K562 (cell line): ENCODE measurements around the gene CORT. TPM values are rescaled to one million over a fixed set of nuclear protein-coding genes. Genes with fewer than 3 reads are reported as not detected.
"Not testable (repeated sequence)": the region's sequence is repeated elsewhere in the genome, so short reads cannot be mapped to it uniquely, and the experiment has no call there.

Experiments
- ATAC-seq: fragments of 200-7000 bp; cut with Tn5 transposase; 3 replicates; pipeline ENCODE4 v1.9.1; 2020; ENCODE audit warnings: moderate library complexity
- BruUV-seq: library from RNA; stranded (reverse); fragments of 400-500 nt; replicated peaks from 2 replicates; lab custom pipeline; 2021; lab: Mats Ljungman, UMichigan
- CTCF ChIA-PET: fragments of 300-600 bp; formaldehyde crosslinking; extraction: SDS; loops from one replicate; lab custom pipeline; 2021; ENCODE audit warnings: low intra/inter-chr PET ratio; lab: Yijun Ruan, JAX
- POLR2A ChIA-PET: fragments of 300-600, 350-650 bp; sonication (Branson Sonifier 250); formaldehyde crosslinking; extraction: SDS; loops from one replicate; lab custom pipeline; 2021; ENCODE audit warnings: antibody characterized with exemption, inconsistent platforms; lab: Yijun Ruan, JAX
- DNase-seq, 4 experiments: peaks; one replicate each; pipeline versions ENCODE4 v3.0.0 to v3.0.0-alpha.2; 2011 to 2018; ENCODE audit warnings: low spot score in 3 of 4, mixed read lengths in 3 of 4; ENCODE audit errors: extremely low read depth in 1 of 4
- FAIRE-seq: peaks from 2 replicates; lab custom pipeline; 2011; peaks lifted over from hg19 to GRCh38; lab: Jason Lieb, UNC
- H2AFZ ChIP-seq: 2 replicates; pipeline ENCODE4 v1.6.0; 2011; ENCODE audit warnings: low read depth, low read length, control low read depth, inconsistent platforms
- H3K27ac ChIP-seq: fragments of 200-600 bp; 3 replicates; pipeline ENCODE4 v1.8.0; 2011; ENCODE audit warnings: low read depth, mild to moderate bottlenecking, control low read depth, inconsistent platforms, low read length, moderate library complexity, mixed read lengths; ENCODE audit errors: extremely low read depth
- H3K27me3 ChIP-seq, 2 experiments: fragments of 300-600 bp in 1 of 2; 2 replicates in 1 of 2; 3 replicates in 1 of 2; pipeline versions ENCODE4 v1.6.0 to v1.8.0; 2011; ENCODE audit warnings: inconsistent platforms in 2 of 2, low read length in 2 of 2, mild to moderate bottlenecking in 1 of 2, mixed read lengths in 1 of 2, moderate library complexity in 1 of 2; ENCODE audit not compliant: control insufficient read depth in 2 of 2, insufficient read depth in 2 of 2
- H3K36me3 ChIP-seq: fragments of 300-600 bp; 3 replicates; pipeline ENCODE4 v1.8.0; 2011; ENCODE audit warnings: mild to moderate bottlenecking, low read length, inconsistent platforms; ENCODE audit not compliant: control insufficient read depth, insufficient read depth
- H3K4me1 ChIP-seq, 2 experiments: fragments of 200-600 bp in 1 of 2; replicated peaks in 1 of 2; 2 replicates in 1 of 2; 3 replicates in 1 of 2; pipeline versions ENCODE4 v1.5.1 to v1.8.0; 2011; ENCODE audit warnings: inconsistent platforms in 2 of 2, low read length in 2 of 2, mild to moderate bottlenecking in 1 of 2, mixed read lengths in 1 of 2, moderate library complexity in 1 of 2; ENCODE audit not compliant: control insufficient read depth in 2 of 2, insufficient read depth in 2 of 2
- H3K4me2 ChIP-seq: 2 replicates; pipeline ENCODE4 v1.6.1; 2011; ENCODE audit warnings: low read length, control low read depth, inconsistent platforms, mixed read lengths; ENCODE audit not compliant: insufficient read depth
- H3K4me3 ChIP-seq: fragments of 200-600 bp; sonication (generic), shearing (Covaris generic); 2 replicates; pipeline ENCODE4 v1.5.1; 2016; ENCODE audit warnings: control low read depth, inconsistent platforms
- H3K79me2 ChIP-seq: fragments of 200-600 bp; 3 replicates; pipeline ENCODE4 v1.8.0; 2011; ENCODE audit warnings: low read length, inconsistent platforms; ENCODE audit not compliant: control insufficient read depth, insufficient read depth
- H3K9ac ChIP-seq, 2 experiments: 2 replicates each; pipeline versions ENCODE4 v1.6.0 to v1.6.1; 2011; ENCODE audit warnings: low read depth in 2 of 2, low read length in 2 of 2, control low read depth in 1 of 2, inconsistent platforms in 1 of 2, mild to moderate bottlenecking in 1 of 2, mixed read lengths in 1 of 2; ENCODE audit not compliant: insufficient read depth in 1 of 2
- H3K9me1 ChIP-seq: one replicate; pipeline ENCODE4 v1.6.0; 2011; ENCODE audit warnings: inconsistent platforms, mild to moderate bottlenecking, low read length, moderate library complexity; ENCODE audit not compliant: control insufficient read depth, insufficient read depth
- H3K9me3 ChIP-seq: replicated peaks from 2 replicates; pipeline ENCODE4 v1.5.1; 2011; ENCODE audit warnings: low read depth, low read length, inconsistent platforms; ENCODE audit not compliant: control insufficient read depth, insufficient read depth
- H4K20me1 ChIP-seq: replicated peaks from 2 replicates; pipeline ENCODE4 v1.6.1; 2011; ENCODE audit warnings: low read length, inconsistent platforms, mixed read lengths; ENCODE audit not compliant: control insufficient read depth, insufficient read depth
- BRF1 ChIP-seq: IDR thresholded peaks from 3 replicates; pipeline ENCODE4 v1.6.1; 2011; ENCODE audit warnings: borderline replicate concordance, mild to moderate bottlenecking; ENCODE audit not compliant: insufficient read length; ENCODE audit errors: extremely low read depth
- KAT8 ChIP-seq: fragments of 450-650 bp; IDR thresholded peaks from 2 replicates; pipeline ENCODE4 v1.6.1; 2016; ENCODE audit warnings: low read depth, mild to moderate bottlenecking
- NR3C1 ChIP-seq: sonication (generic); formaldehyde crosslinking; IDR thresholded peaks from 2 replicates; pipeline ENCODE4 v1.8.1; 2022; ENCODE audit warnings: missing genetic modification reagents
- POLR3A ChIP-seq: IDR thresholded peaks from 2 replicates; pipeline ENCODE4 v1.6.1; 2011; ENCODE audit warnings: borderline replicate concordance, mild to moderate bottlenecking, moderate library complexity; ENCODE audit not compliant: insufficient read length, insufficient read depth; ENCODE audit errors: extremely low read depth
- ZBTB2 ChIP-seq: fragments of 450-650 bp; IDR thresholded peaks from 2 replicates; pipeline ENCODE4 v1.6.1; 2016; ENCODE audit warnings: antibody characterized with exemption
- ZBTB33 ChIP-seq: sonication (generic); formaldehyde crosslinking; IDR thresholded peaks from 2 replicates; pipeline ENCODE4 v1.8.1; 2023; ENCODE audit warnings: mild to moderate bottlenecking, missing genetic modification reagents
- ZNF124 ChIP-seq: sonication (generic); formaldehyde crosslinking; IDR thresholded peaks from 2 replicates; pipeline ENCODE4 v1.8.1; 2022; ENCODE audit warnings: missing genetic modification reagents
- ZNF347 ChIP-seq: fragments of 450-650 bp; formaldehyde crosslinking; IDR thresholded peaks from 2 replicates; pipeline ENCODE4 v1.4.0; 2020; ENCODE audit warnings: low read depth, mild to moderate bottlenecking, moderate library complexity
- ZNF408 ChIP-seq: fragments of 250-450 bp; sonication (Bioruptor Pico); IDR thresholded peaks from 2 replicates; pipeline ENCODE4 v1.4.0; 2020; ENCODE audit warnings: low read depth, mild to moderate bottlenecking, moderate library complexity
- WGBS: fragments of 100-300 bp; shearing (Covaris generic); methylation state at CpG from one replicate; pipeline ENCODE4 v1.1.6; 2016; ENCODE audit warnings: low coverage, mixed read lengths; ENCODE audit not compliant: insufficient coverage; ENCODE audit errors: missing lambda C conversion rate; 5-methylcytosine and 5-hydroxymethylcytosine counted together
- in situ Hi-C: fragments of 300-500 bp; cut with MboI; formaldehyde crosslinking; loops from 4 replicates; pipeline ENCODE4 v1.15.0; 2018; ENCODE audit warnings: inconsistent platforms, mixed read lengths
- intact Hi-C: fragments of 100-400 bp; cut with micrococcal nuclease; formaldehyde crosslinking; loops from 2 replicates; pipeline ENCODE4 v1.14.2; 2022
- polyA plus RNA-seq, 8 experiments: library from polyadenylated mRNA; depleted of rRNA in 4 of 8; stranded (reverse) in 5 of 8; unstranded in 3 of 8; fragments of >200 nt; fragmentation: Nextera tagmentation in 2 of 8; fragmentation: Illumina TruSeq in 1 of 8; extraction: Ambion mirVana in 2 of 8; extraction: Trizol in 1 of 8; gene quantifications; 2 replicates each; pipeline versions ENCODE4 v1.2.1 to v1.2.3, GENCODE V29; 2011 to 2014; ENCODE audit warnings: inconsistent platforms in 1 of 8, missing spikeins in 1 of 8
- total RNA-seq, 7 experiments: library from RNA; depleted of rRNA in 6 of 7; stranded (reverse); fragments of >200 nt in 6 of 7; fragmentation: Illumina TruSeq in 2 of 7; extraction: Trizol in 2 of 7; gene quantifications; 2 replicates each; pipeline versions ENCODE4 v1.2.1 to v1.2.3, GENCODE V29; 2011 to 2021; ENCODE audit warnings: low replicate concordance in 1 of 7

CORT gene
- total and polyA plus RNA-seq, 9 of the 15 experiments (the other 6 are each of a cell fraction or from before 2014, with no cell fraction given), result 0.08 to 0.54 (median 0.13) TPM; not detected in 5

GRCh38 chr1:10426535-10426848, 23.3 kb upstream of the CORT start:
- H3K9me1 ChIP-seq, H3K27ac ChIP-seq, ATAC-seq, H2AFZ ChIP-seq, H3K4me3 ChIP-seq, FAIRE-seq, H4K20me1 ChIP-seq: not testable (repeated sequence)
- intact Hi-C loops, result loop anchor here (5.0 to 10.0 kb wide), 2 partner anchors 214 to 392 kb away; partner anchors contain the start of genes KIF1B and UBE4B
- H3K4me1 ChIP-seq, result peaks cover 9 to 22% of the 10 kb centered on the region in 2 experiments; a peak in 4 of 5 replicates
- CTCF ChIA-PET, result interaction anchor here (0.9 kb wide), 1 partner anchor 217 kb away, joined by 3 read pairs; no protein-coding TSS in a partner anchor
- peak; percentile 81 for TF ChIP-seq ZBTB33 (CRISPR knock-in tag)
- TF ChIP-seq, all 486 proteins: peak for 1; not testable (repeated sequence) for 485
- H3K27me3 ChIP-seq, H3K36me3 ChIP-seq, POLR2A ChIA-PET, H3K9me3 ChIP-seq, DNase-seq, BruUV-seq, H3K9ac ChIP-seq, H3K4me2 ChIP-seq: not testable (repeated sequence)
- in situ Hi-C loops, result loop anchor here (5.0 kb wide), 1 partner anchor 554 kb away; no protein-coding TSS in a partner anchor
- WGBS, result 91% methylated on average over 13 of the region's 21 CpGs
- peaks cover 12% of the 10 kb centered on the region; the same call in 2 of the 3 replicates for H3K79me2 ChIP-seq

GRCh38 chr1:10428984-10429383, 20.8 kb upstream of the CORT start:
- Histone ChIP-seq H3K4me1 (peaks cover 9 to 22% of the 10 kb centered on the region in 2 experiments; a peak in 4 of 5 replicates), H3K27ac (no peak overlapping the region), H2AFZ (no peak overlapping the region), H3K36me3 (no peaks in the 10 kb centered on the region), H3K9ac (peak overlapping the region in 1 of 2 experiments; percentile 67; a peak in 2 of 4 replicates), H3K79me2 (peaks cover 12% of the 10 kb centered on the region; the same call in 2 of the 3 replicates), H3K9me1 (peaks cover 3% of the 10 kb centered on the region), H3K4me3 (no peak overlapping the region), H3K4me2 (no peak overlapping the region), H3K27me3 (no peaks in the 10 kb centered on the region), H3K9me3 (no peaks in the 10 kb centered on the region), H4K20me1 (no peaks in the 10 kb centered on the region)
- DNase-seq (no peak), ATAC-seq (no peak), FAIRE-seq (no peak)
- in situ Hi-C loops, result loop anchor here (5.0 kb wide), 1 partner anchor 557 kb away; no protein-coding TSS in a partner anchor
- ChIA-PET POLR2A (interaction anchor here (1.0 to 2.3 kb wide), 2 partner anchors 14 to 52 kb away, joined by 4 to 11 read pairs; no protein-coding TSS in a partner anchor), CTCF (interaction anchor here (0.9 to 5.7 kb wide), 7 partner anchors 41 to 554 kb away, joined by 4 to 95 read pairs (median 4); partner anchors contain the start of gene KIF1B)
- WGBS, result 51% methylated on average over 5 of the region's 5 CpGs
- no TSS peak for BruUV-seq
- intact Hi-C loops, result loop anchor here (1.0 to 10.0 kb wide), 8 partner anchors 52 to 645 kb away; partner anchors contain the start of genes KIF1B, LZIC, NMNAT1 and UBE4B
- TF ChIP-seq KAT8 (no peak), ZBTB2 (no peak), ZNF347 (CRISPR knock-in tag) (no peak), POLR3A (no peak), NR3C1 (CRISPR knock-in tag) (no peak), ZNF124 (CRISPR knock-in tag) (no peak), BRF1 (no peak), ZNF408 (CRISPR knock-in tag) (no peak)
